ENCODE data around the gene SEMA3E. TPM values are rescaled to one million over a fixed set of nuclear protein-coding genes. Genes with fewer than 3 reads are reported as not detected.

The SEMA3E gene
- polyA plus RNA-seq, 1 donor from 2014 or later = 0.98 TPM

GRCh38 chr7:83524277-83525075 lies 124.5 kb downstream of the SEMA3E start:
- H3K79me2 ChIP-seq (replicated peaks; ENCODE audit: insufficient read depth, low read length) = no peaks in the 10 kb centered on the region
- H2AFZ ChIP-seq (ENCODE audit: low read depth, low read length) = no peak overlapping the region
- no peak overlapping the region for H3K27ac ChIP-seq (ENCODE audit: low read length)
- H3K9ac ChIP-seq (ENCODE audit: low read length) = no peak overlapping the region
- no peak for TF ChIP-seq SMC3 (conservative IDR thresholded peaks at IDR 0.05; ENCODE audit: poor library complexity)
- no peak for TF ChIP-seq CTCF (IDR thresholded peaks at IDR 0.05; ENCODE audit: poor library complexity, severe bottlenecking)
- no peak for TF ChIP-seq MXI1 (conservative IDR thresholded peaks at IDR 0.05; ENCODE audit: poor library complexity, severe bottlenecking)
- TF ChIP-seq EZH2 (IDR thresholded peaks at IDR 0.05; ENCODE audit: borderline replicate concordance, insufficient read depth, low read length, poor library complexity, severe bottlenecking) = no peak
- no peak for TF ChIP-seq REST (IDR thresholded peaks at IDR 0.05; ENCODE audit: borderline replicate concordance)
- no peak for TF ChIP-seq POLR2AphosphoS5 (IDR thresholded peaks at IDR 0.05)
- TF ChIP-seq RAD21 (conservative IDR thresholded peaks at IDR 0.05) = no peak
- H3K9me3 ChIP-seq (ENCODE audit: low read length) = no peaks in the 10 kb centered on the region
- no peaks in the 10 kb centered on the region for H3K9me2 ChIP-seq (ENCODE audit: insufficient read depth, low read length)
- H3K36me3 ChIP-seq (ENCODE audit: insufficient read depth, low read length) = no peaks in the 10 kb centered on the region
- no peaks in the 10 kb centered on the region for H3K27me3 ChIP-seq (ENCODE audit: insufficient read depth, low read depth, low read length)
- no peaks in the 10 kb centered on the region for H4K20me1 ChIP-seq (ENCODE audit: insufficient read depth)
- no peak overlapping the region for H3K4me3 ChIP-seq (ENCODE audit: low read length)
- H3F3A ChIP-seq (ENCODE audit: insufficient read depth, low read length, poor library complexity, severe bottlenecking) = no peaks in the 10 kb centered on the region
- H3K4me2 ChIP-seq (ENCODE audit: low read length) = no peak overlapping the region

GRCh38 chr7:83520726-83521125 lies 128.2 kb downstream of the SEMA3E start:
- no peak overlapping the region for H3K4me3 ChIP-seq (ENCODE audit: low read length)
- no peak overlapping the region for H2AFZ ChIP-seq (ENCODE audit: low read depth, low read length)
- H4K20me1 ChIP-seq (ENCODE audit: insufficient read depth) = no peaks in the 10 kb centered on the region
- H3K9ac ChIP-seq (ENCODE audit: low read length) = no peak overlapping the region
- H3K4me2 ChIP-seq (ENCODE audit: low read length) = no peak overlapping the region
- H3K27ac ChIP-seq (ENCODE audit: low read length) = no peak overlapping the region
- no peaks in the 10 kb centered on the region for H3F3A ChIP-seq (ENCODE audit: insufficient read depth, low read length, poor library complexity, severe bottlenecking)
- no peaks in the 10 kb centered on the region for H3K9me3 ChIP-seq (ENCODE audit: low read length)
- H3K36me3 ChIP-seq (ENCODE audit: insufficient read depth, low read length) = no peaks in the 10 kb centered on the region
- H3K9me2 ChIP-seq (ENCODE audit: insufficient read depth, low read length) = no peaks in the 10 kb centered on the region
- no peaks in the 10 kb centered on the region for H3K27me3 ChIP-seq (ENCODE audit: insufficient read depth, low read depth, low read length)
- TF ChIP-seq POLR2AphosphoS5 (IDR thresholded peaks at IDR 0.05) = no peak
- no peak for TF ChIP-seq SMC3 (conservative IDR thresholded peaks at IDR 0.05; ENCODE audit: poor library complexity)
- TF ChIP-seq REST (IDR thresholded peaks at IDR 0.05; ENCODE audit: borderline replicate concordance) = no peak
- TF ChIP-seq EP300 (conservative IDR thresholded peaks at IDR 0.05; ENCODE audit: poor library complexity, severe bottlenecking) = no peak
- TF ChIP-seq EZH2 (IDR thresholded peaks at IDR 0.05; ENCODE audit: borderline replicate concordance, insufficient read depth, low read length, poor library complexity, severe bottlenecking) = no peak
- TF ChIP-seq TAF1 (IDR thresholded peaks at IDR 0.05; ENCODE audit: low read depth) = no peak
- TF ChIP-seq RAD21 (conservative IDR thresholded peaks at IDR 0.05) = no peak
- TF ChIP-seq CTCF (IDR thresholded peaks at IDR 0.05; ENCODE audit: poor library complexity, severe bottlenecking) = no peak
- TF ChIP-seq MXI1 (conservative IDR thresholded peaks at IDR 0.05; ENCODE audit: poor library complexity, severe bottlenecking) = no peak
- no peaks in the 10 kb centered on the region for H3K79me2 ChIP-seq (replicated peaks; ENCODE audit: insufficient read depth, low read length)

Measured in neural cell (in vitro differentiated cells).